Activated CD8-positive, alpha-beta memory T cell treated with anti-CD3 and anti-CD28 coated beads for 1 hour (primary cell): ENCODE measurements around the gene GRIN1.

Experiments used
- DNase-seq, 2 donors: peaks; one replicate each; pipeline ENCODE4 v3.0.0-alpha.2; 2020; ENCODE audit warnings: low read depth in 1 of 2; ENCODE audit errors: extremely low read depth in 1 of 2

GRIN1 gene

GRCh38 chr9:137161558-137162486 is 22.9 kb downstream of the GRIN1 start:
- no peak for DNase-seq

DNA sequence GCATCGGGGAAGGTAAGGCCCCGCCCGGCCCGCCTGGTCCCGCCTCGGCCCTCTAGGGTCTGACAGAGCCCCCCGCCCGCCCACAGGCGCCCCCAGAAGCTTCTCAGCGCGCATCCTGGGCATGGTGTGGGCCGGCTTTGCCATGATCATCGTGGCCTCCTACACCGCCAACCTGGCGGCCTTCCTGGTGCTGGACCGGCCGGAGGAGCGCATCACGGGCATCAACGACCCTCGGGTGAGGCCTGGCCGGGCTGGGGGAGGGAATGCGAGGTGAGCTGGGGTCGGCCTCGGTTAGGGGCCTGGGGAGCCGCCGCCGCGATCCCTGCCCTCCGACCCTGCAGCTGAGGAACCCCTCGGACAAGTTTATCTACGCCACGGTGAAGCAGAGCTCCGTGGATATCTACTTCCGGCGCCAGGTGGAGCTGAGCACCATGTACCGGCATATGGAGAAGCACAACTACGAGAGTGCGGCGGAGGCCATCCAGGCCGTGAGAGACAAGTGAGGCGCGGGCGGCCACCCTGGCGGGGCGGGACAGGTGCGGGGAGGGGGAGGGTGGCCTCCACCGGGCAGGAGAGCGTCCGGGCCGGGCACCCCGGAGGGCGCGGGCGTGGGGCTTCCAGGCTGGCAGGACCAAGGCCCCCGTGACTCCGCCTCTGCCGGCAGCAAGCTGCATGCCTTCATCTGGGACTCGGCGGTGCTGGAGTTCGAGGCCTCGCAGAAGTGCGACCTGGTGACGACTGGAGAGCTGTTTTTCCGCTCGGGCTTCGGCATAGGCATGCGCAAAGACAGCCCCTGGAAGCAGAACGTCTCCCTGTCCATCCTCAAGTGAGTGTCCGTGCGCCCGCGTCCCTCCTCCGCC is 23.8 kb downstream of the GRIN1 start:
- DNase-seq, result no peak

DNA sequence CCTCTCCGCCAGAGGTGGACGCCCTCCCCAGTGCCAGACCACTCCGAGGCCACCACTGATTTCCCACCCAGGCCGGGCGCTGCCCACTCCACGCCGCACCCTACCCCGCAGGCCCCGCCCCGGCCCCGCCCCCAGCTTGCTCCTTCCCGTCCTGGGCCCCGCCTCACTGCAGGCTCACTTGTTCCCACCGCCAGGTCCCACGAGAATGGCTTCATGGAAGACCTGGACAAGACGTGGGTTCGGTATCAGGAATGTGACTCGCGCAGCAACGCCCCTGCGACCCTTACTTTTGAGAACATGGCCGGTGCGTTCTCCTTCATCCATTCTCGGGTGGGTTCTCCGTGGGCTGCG is 24.4 kb downstream of the GRIN1 start:
- DNase-seq, result no peak

DNA sequence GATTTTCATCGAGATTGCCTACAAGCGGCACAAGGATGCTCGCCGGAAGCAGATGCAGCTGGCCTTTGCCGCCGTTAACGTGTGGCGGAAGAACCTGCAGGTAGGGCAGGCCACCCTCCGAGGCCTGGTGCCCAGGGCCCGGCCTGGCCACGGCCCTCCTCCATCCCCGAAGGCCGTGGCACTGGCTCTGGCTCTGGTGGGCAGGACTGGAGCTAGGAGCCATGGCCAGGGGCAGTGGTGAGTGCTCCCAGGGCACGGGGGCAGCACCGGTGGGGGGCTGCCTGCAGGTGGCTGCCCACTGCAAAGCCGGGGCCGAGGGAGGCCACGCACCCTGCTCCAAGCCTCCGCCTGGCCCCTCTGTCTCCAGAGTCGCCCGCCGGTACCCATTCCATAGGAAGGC is 24.9 kb downstream of the GRIN1 start:
- no peak for DNase-seq

- no peak for DNase-seq
These were observed 25.7 kb downstream of the GRIN1 start for GRCh38 chr9:137164370-137165249.

DNA sequence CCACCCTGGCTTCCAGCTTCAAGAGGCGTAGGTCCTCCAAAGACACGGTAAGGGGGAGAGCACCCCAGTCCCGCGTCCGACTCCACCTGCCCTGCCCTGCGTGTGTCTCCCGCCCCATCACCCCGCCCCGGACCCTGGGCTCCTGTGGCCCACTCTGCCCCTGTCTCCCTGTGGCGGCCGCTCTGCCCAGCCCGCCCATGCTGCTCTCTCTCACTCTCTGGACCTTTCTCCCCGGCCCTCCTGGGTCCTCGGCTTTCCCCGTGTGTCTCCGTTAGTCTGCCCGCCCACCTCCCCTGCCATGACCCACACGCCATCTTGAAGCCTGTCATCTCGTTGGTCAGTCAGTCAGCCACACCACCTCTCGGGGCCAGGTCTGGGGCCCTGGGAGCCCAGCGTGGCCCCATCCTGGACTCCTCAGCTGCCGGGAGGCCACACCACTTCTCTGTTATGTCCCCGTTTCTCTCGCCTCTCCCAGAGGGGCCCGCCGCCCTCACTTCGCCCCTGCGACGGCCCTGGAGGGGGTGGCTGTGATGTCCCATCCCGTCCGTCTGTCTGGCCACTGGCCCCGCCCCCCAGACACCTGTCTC is 26.4 kb downstream of the GRIN1 start:
- no peak for DNase-seq

DNA sequence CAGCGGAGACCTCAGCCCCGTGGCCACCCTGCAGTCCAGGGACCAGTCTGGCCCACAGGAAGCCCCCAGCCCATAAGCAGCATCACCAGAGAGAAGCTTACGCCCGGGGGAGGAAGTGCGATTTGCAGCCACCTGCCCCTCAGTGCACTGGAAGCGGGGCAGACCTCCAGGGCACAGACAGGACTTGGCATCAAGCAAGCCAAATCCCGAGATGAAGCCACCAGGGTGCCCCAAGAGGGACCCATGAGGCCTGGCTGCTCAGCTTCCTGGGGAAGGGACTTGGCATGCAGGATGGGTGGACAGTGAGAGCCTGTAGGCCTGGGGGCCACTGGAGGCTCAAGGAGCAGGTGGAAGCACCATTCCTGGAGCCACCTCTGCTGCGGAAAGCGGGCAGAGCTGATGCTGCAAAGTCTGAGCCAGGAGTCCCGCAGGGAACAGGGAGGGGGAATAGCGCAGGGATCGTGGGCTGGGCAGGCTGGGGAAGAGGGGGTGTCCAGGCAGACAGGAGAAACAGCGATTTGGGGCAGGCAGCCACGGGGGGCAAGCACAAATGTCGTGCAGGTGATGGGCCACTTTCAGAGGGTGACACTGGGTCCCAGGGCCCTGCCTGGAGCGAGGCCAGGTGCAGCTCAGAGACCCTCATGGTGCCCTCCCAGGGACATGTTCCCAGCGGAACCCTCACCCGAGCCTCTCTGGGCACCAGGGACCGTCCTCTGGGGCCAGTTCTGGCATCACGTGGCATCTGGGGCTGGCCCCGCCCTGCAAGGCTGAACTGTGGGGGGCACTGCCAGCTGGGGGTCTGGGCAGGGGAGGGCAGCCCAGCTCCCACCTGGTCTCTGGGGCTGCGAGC is 27.7 kb downstream of the GRIN1 start:
- DNase-seq, result no peak

DNA sequence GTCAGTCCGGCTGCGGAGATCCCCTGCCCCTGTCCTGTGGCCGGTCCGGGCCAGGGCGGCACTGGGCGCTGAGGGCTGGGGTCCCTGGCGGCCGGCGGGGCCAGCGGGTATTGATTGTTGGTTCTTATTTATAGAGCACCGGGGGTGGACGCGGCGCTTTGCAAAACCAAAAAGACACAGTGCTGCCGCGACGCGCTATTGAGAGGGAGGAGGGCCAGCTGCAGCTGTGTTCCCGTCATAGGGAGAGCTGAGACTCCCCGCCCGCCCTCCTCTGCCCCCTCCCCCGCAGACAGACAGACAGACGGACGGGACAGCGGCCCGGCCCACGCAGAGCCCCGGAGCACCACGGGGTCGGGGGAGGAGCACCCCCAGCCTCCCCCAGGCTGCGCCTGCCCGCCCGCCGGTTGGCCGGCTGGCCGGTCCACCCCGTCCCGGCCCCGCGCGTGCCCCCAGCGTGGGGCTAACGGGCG is 28.4 kb downstream of the GRIN1 start:
- no peak for DNase-seq

DNA sequence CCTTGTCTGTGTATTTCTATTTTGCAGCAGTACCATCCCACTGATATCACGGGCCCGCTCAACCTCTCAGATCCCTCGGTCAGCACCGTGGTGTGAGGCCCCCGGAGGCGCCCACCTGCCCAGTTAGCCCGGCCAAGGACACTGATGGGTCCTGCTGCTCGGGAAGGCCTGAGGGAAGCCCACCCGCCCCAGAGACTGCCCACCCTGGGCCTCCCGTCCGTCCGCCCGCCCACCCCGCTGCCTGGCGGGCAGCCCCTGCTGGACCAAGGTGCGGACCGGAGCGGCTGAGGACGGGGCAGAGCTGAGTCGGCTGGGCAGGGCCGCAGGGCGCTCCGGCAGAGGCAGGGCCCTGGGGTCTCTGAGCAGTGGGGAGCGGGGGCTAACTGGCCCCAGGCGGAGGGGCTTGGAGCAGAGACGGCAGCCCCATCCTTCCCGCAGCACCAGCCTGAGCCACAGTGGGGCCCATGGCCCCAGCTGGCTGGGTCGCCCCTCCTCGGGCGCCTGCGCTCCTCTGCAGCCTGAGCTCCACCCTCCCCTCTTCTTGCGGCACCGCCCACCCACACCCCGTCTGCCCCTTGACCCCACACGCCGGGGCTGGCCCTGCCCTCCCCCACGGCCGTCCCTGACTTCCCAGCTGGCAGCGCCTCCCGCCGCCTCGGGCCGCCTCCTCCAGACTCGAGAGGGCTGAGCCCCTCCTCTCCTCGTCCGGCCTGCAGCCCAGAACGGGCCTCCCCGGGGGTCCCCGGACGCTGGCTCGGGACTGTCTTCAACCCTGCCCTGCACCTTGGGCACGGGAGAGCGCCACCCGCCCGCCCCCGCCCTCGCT is 29.0 kb downstream of the GRIN1 start:
- DNase-seq, result no peak

DNA sequence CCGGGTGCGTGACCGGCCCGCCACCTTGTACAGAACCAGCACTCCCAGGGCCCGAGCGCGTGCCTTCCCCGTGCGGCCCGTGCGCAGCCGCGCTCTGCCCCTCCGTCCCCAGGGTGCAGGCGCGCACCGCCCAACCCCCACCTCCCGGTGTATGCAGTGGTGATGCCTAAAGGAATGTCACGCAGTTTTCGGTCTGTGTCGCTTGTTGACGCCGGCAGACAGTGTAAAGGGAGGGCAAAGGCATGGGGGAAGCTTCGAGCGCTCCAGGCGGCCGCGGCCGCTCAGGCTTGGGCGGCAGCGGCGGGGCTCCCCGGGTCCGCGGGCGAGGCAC is 29.6 kb downstream of the GRIN1 start:
- no peak for DNase-seq

GRCh38 chr9:137168904-137169856 is 30.2 kb downstream of the GRIN1 start:
- no peak for DNase-seq

DNA sequence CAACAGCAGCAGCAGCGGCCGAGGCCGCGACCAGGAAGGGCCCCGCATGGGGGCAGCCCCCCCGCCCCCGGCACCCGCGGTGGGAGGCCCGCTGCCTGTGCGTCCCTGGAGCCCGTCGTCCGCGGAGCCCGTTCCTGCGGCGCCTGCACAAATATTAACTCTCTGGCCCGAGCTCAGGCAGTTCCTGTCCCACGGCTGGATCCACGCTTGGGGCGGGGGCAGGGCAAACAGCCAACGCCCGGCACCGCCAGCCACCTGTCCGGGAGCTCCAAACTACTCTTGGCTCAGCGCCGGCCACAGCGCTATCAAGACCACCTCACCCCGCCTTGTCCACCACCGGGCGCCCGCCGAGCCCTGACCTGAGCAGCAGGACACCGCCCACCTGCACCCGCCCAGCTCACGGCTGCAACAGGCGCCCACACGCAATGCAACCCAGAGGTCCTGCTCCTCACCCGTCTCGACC is 31.0 kb downstream of the GRIN1 start, which contains the start of gene LRRC26:
Gene LRRC26, minus strand, starts transcription at position 156 of the 463 bp plus-strand sequence. Its CDS starts 108 bp downstream, at position 48.
- DNase-seq, result no peak

GRCh38 chr9:137170486-137171148 is 31.7 kb downstream of the GRIN1 start:
- no peak for DNase-seq

GRCh38 chr9:137171149-137171900 is 32.4 kb downstream of the GRIN1 start:
- no peak for DNase-seq

- no peak for DNase-seq
These were observed 34.2 kb downstream of the GRIN1 start for GRCh38 chr9:137172901-137173795.
